Stimulated activated naive CD8-positive, alpha-beta T cell treated with anti-CD3 and anti-CD28 coated beads, Interleukin-15, amount 100 ng/mL, for 72 hours (primary cell): ENCODE data around the gene POLR2B.
"Not testable (repeated sequence)": the region's sequence is repeated elsewhere in the genome, so short reads cannot be mapped to it uniquely, and the experiment has no call there.

Experiments used
- ATAC-seq: fragments of 150-1000 bp; cut with Tn5 transposase; 2 replicates; pipeline ENCODE4 v1.10.0; 2021; ENCODE audit warnings: mild to moderate bottlenecking, moderate library complexity
- DNase-seq, 2 donors: peaks; one replicate each; pipeline ENCODE4 v3.0.0; 2021 to 2022
- H3K27ac Mint-ChIP-seq, 2 donors: one replicate each; pipeline ENCODE4 v1.8.0; 2022; ENCODE audit warnings: mild to moderate bottlenecking in 2 of 2, mixed read lengths in 2 of 2, moderate library complexity in 2 of 2
- H3K27me3 Mint-ChIP-seq: one replicate; pipeline ENCODE4 v1.8.0; 2022; ENCODE audit warnings: mixed read lengths
- H3K4me1 Mint-ChIP-seq: one replicate; pipeline ENCODE4 v1.8.0; 2022; ENCODE audit warnings: mild to moderate bottlenecking, mixed read lengths
- H3K4me3 Mint-ChIP-seq, 2 donors: one replicate each; pipeline ENCODE4 v1.8.0; 2022; ENCODE audit warnings: mild to moderate bottlenecking in 2 of 2, mixed read lengths in 2 of 2, moderate library complexity in 1 of 2
- H3K9me3 Mint-ChIP-seq, 2 donors: one replicate each; pipeline ENCODE4 v1.8.0; 2022; ENCODE audit warnings: mixed read lengths in 2 of 2

Gene POLR2B

GRCh38 chr4:57037982-57038604 lies 59.4 kb downstream of the POLR2B start:
- DNase-seq, result peak in 1 of 2 donors; percentile 4
- H3K9me3 Mint-ChIP-seq, result no peaks in the 10 kb centered on the region
- H3K4me1 Mint-ChIP-seq, result no peaks in the 10 kb centered on the region
- no peak overlapping the region for H3K27ac Mint-ChIP-seq
- ATAC-seq, result no peak
- H3K4me3 Mint-ChIP-seq, result no peak overlapping the region
- H3K27me3 Mint-ChIP-seq, result peaks cover 20% of the 10 kb centered on the region

DNA sequence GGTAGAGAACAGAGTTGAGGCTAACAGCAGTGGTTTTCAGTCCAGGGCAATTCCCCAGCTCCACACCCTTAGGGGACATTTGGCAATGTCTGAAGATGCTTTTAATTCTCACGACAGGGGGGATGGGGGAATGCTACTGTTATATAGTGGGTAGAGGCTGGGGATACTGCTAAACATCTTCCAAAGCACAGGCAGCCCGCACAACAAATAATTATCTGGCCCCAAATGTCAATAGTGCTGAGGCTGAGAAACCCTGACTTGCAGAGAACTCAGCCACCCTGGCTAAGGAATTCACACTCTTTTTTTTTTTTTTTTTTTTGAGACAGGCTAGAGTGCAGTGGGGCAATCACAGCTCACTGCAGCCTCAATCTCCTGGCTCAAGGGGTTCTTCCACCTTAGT lies 60.6 kb downstream of the POLR2B start:
- no peak overlapping the region for H3K4me3 Mint-ChIP-seq
- no peak overlapping the region for H3K27ac Mint-ChIP-seq
- H3K9me3 Mint-ChIP-seq, result no peaks in the 10 kb centered on the region
- H3K27me3 Mint-ChIP-seq, result peaks cover 20% of the 10 kb centered on the region
- H3K4me1 Mint-ChIP-seq, result no peaks in the 10 kb centered on the region
- ATAC-seq, result no peak
- no peak for DNase-seq

DNA sequence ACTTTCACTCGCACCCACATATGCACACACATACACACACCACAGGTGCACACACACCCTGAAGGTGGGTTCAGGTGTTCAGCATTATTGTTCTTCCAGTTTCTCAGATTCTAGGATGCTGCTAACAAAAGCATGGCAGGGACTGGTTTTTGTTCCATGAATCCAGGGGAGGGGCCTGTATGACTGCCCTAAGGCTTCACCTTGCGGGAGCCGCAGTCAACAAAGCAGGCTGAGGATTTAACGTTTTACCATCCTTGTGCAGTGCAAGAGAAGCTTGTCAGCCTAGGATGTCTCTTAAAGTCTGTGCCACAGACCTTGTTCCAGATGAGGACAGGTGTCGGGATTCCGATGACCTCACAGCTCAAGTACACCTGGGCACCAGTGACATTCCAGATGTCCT lies 61.8 kb downstream of the POLR2B start:
- Mint-ChIP-seq H3K27ac (no peak overlapping the region), H3K9me3 (no peaks in the 10 kb centered on the region), H3K27me3 (peaks cover 20% of the 10 kb centered on the region), H3K4me1 (no peaks in the 10 kb centered on the region), H3K4me3 (no peak overlapping the region)
- no peak for DNase-seq
- no peak for ATAC-seq

- no peak for ATAC-seq
- Mint-ChIP-seq H3K27me3 (peaks cover 24% of the 10 kb centered on the region), H3K9me3 (no peaks in the 10 kb centered on the region), H3K4me1 (no peaks in the 10 kb centered on the region), H3K27ac (no peak overlapping the region), H3K4me3 (no peak overlapping the region)
- no peak for DNase-seq
Measured at GRCh38 chr4:57041020-57041419, 62.3 kb downstream of the POLR2B start.

- ATAC-seq, result no peak
- Mint-ChIP-seq H3K27me3 (peaks cover 26% of the 10 kb centered on the region), H3K9me3 (peaks cover 0 to 7% of the 10 kb centered on the region in 2 donors), H3K4me3 (no peak overlapping the region), H3K4me1 (no peaks in the 10 kb centered on the region), H3K27ac (no peak overlapping the region)
- DNase-seq, result no peak
Measured at GRCh38 chr4:57042711-57043169, 64.0 kb downstream of the POLR2B start.

- no peak overlapping the region for H3K27ac Mint-ChIP-seq
- H3K27me3 Mint-ChIP-seq, result peaks cover 26% of the 10 kb centered on the region
- DNase-seq (no peak), ATAC-seq (no peak)
- peaks cover 0 to 7% of the 10 kb centered on the region in 2 donors for H3K9me3 Mint-ChIP-seq
- no peak overlapping the region for H3K4me3 Mint-ChIP-seq
- no peaks in the 10 kb centered on the region for H3K4me1 Mint-ChIP-seq
Measured at GRCh38 chr4:57043347-57044251, 64.9 kb downstream of the POLR2B start.

DNA sequence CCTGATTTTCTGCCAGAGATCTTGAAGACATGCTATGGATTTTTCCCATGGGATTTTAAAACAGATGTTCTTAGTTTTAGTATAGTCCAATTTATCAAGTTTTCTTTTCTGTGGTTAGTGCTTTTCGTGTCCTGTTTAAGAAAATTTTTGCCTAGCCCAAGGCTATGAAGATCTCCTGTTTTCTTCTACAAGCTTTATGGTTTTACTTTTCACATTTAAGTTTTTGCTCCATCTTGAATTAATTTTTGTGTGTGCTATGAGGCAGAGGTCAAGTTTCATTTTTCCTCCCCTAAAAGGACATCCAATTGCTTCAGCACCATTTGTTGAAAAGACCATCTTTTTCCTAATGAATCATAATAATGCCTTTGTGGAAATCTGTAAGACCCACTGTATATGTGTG lies 65.6 kb downstream of the POLR2B start:
- ATAC-seq (no peak), DNase-seq (no peak)
- Mint-ChIP-seq H3K9me3 (peaks cover 0 to 7% of the 10 kb centered on the region in 2 donors), H3K27me3 (peaks cover 24% of the 10 kb centered on the region), H3K4me3 (no peak overlapping the region), H3K4me1 (no peaks in the 10 kb centered on the region), H3K27ac (no peak overlapping the region)

- no peak for ATAC-seq
- DNase-seq, result no peak
- peaks cover 17% of the 10 kb centered on the region for H3K27me3 Mint-ChIP-seq
- H3K4me1 Mint-ChIP-seq, result no peaks in the 10 kb centered on the region
- no peak overlapping the region for H3K27ac Mint-ChIP-seq
- H3K4me3 Mint-ChIP-seq, result no peak overlapping the region
- peaks cover 0 to 7% of the 10 kb centered on the region in 2 donors for H3K9me3 Mint-ChIP-seq
Measured at GRCh38 chr4:57044996-57045395, 66.3 kb downstream of the POLR2B start.

DNA sequence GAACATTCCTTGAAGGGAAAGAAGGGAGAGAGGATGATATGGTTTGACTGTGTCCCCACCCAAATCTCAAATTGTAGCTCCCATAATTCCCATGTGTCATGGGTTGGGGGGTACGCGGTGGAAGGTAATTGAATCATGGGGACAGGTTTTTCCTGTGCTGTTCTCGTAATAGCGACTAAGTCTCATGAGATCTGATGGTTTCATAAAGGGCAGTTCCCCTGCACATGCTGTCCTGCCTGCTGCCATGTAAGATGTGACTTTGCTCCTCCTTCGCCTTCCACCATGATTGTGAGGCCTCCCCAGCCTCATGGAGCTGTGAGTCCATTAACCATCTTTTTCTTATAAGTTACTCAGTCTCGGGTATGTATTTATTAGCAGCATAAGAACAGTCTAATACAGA lies 68.3 kb downstream of the POLR2B start:
- DNase-seq, ATAC-seq, H3K4me3 Mint-ChIP-seq, H3K9me3 Mint-ChIP-seq, H3K27ac Mint-ChIP-seq, H3K4me1 Mint-ChIP-seq: not testable (repeated sequence)
- peaks cover 21% of the 10 kb centered on the region for H3K27me3 Mint-ChIP-seq

GRCh38 chr4:57048590-57049304 lies 70.1 kb downstream of the POLR2B start:
- no peak overlapping the region for H3K4me3 Mint-ChIP-seq
- H3K27me3 Mint-ChIP-seq, result peaks cover 23% of the 10 kb centered on the region
- H3K27ac Mint-ChIP-seq, result no peak overlapping the region
- peaks cover 0 to 7% of the 10 kb centered on the region in 2 donors for H3K9me3 Mint-ChIP-seq
- H3K4me1 Mint-ChIP-seq, result no peaks in the 10 kb centered on the region
- DNase-seq (no peak), ATAC-seq (no peak)

DNA sequence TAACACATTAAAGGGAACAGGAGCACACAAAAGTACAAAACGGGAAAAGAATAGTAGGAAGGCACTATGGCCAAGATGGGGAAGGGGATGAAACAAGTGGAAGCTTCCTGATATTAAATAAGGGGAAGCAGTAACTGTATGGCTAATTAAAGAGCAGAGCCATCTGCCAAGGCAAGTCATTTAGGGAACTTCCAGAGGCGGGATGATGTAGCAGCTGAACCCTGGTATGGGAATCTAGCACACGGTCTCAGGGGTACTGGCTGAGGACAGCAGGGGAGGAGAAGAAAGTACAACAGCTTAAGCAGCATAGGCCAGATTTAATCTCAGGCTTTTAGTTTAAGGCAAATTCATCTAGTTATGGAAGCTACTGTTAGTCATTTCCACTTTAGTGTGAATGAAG lies 72.4 kb downstream of the POLR2B start:
- Mint-ChIP-seq H3K27me3 (peaks cover 35% of the 10 kb centered on the region), H3K27ac (no peak overlapping the region), H3K4me1 (no peaks in the 10 kb centered on the region), H3K9me3 (peaks cover 0 to 7% of the 10 kb centered on the region in 2 donors), H3K4me3 (no peak overlapping the region)
- ATAC-seq (no peak), DNase-seq (no peak)

DNA sequence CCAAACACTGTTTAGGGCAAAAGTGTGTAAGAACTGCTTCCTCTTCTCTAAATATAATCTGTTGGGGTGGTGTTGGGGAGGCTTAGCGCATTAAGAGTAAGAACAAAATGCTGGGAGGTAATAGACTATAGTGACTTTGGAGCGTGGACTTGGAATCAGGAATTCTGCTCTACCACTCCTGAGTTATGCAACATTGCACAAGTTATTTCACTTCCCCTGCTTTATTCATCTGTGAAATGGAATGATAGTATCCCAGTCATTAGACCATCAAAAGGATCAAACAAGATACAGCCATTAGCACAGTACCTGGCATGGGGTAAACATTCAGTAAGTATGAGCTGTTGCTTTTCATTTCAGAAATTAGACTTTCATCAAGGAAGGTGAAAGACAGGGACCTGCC lies 72.8 kb downstream of the POLR2B start:
- Mint-ChIP-seq H3K27me3 (peaks cover 38% of the 10 kb centered on the region), H3K9me3 (peaks cover 0 to 7% of the 10 kb centered on the region in 2 donors), H3K4me3 (no peak overlapping the region), H3K4me1 (no peaks in the 10 kb centered on the region), H3K27ac (no peak overlapping the region)
- ATAC-seq (no peak), DNase-seq (no peak)

DNA sequence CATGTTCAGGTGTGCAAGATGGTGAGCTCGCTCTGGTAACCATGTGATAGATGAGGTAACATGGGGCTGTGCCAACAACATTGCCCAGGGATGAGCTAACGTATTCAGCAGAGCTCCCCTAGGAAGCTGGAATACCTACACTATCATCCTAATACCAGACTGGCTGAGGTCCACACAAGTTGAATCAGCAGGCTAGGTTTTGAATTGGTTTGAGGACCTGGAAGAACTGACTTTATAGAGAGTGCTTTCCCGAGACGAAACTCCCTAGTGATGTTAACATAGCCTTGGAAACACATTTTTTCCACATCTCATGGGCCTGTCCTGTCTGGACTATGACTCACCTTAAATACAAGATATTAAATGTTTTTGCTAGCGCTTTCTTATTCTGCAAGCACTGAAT lies 74.8 kb downstream of the POLR2B start:
- H3K4me1 Mint-ChIP-seq, result no peaks in the 10 kb centered on the region
- H3K27ac Mint-ChIP-seq, result no peak overlapping the region
- H3K4me3 Mint-ChIP-seq, result no peak overlapping the region
- H3K27me3 Mint-ChIP-seq, result peaks cover 48% of the 10 kb centered on the region
- H3K9me3 Mint-ChIP-seq, result no peaks in the 10 kb centered on the region
- DNase-seq, result no peak
- no peak for ATAC-seq

- ATAC-seq (no peak), DNase-seq (no peak)
- H3K27me3 Mint-ChIP-seq, result peaks cover 45% of the 10 kb centered on the region
- no peaks in the 10 kb centered on the region for H3K9me3 Mint-ChIP-seq
- H3K4me3 Mint-ChIP-seq, result no peak overlapping the region
- no peak overlapping the region for H3K27ac Mint-ChIP-seq
- H3K4me1 Mint-ChIP-seq, result no peaks in the 10 kb centered on the region
Measured at GRCh38 chr4:57055886-57056285, 77.2 kb downstream of the POLR2B start.

- no peak overlapping the region for H3K27ac Mint-ChIP-seq
- peaks cover 22% of the 10 kb centered on the region for H3K27me3 Mint-ChIP-seq
- no peaks in the 10 kb centered on the region for H3K9me3 Mint-ChIP-seq
- no peak overlapping the region for H3K4me3 Mint-ChIP-seq
- ATAC-seq, result no peak
- no peaks in the 10 kb centered on the region for H3K4me1 Mint-ChIP-seq
- DNase-seq, result no peak
Measured at GRCh38 chr4:57059890-57060716, 81.4 kb downstream of the POLR2B start.
